ENCODE data around the gene RAPGEF1.

DNA sequence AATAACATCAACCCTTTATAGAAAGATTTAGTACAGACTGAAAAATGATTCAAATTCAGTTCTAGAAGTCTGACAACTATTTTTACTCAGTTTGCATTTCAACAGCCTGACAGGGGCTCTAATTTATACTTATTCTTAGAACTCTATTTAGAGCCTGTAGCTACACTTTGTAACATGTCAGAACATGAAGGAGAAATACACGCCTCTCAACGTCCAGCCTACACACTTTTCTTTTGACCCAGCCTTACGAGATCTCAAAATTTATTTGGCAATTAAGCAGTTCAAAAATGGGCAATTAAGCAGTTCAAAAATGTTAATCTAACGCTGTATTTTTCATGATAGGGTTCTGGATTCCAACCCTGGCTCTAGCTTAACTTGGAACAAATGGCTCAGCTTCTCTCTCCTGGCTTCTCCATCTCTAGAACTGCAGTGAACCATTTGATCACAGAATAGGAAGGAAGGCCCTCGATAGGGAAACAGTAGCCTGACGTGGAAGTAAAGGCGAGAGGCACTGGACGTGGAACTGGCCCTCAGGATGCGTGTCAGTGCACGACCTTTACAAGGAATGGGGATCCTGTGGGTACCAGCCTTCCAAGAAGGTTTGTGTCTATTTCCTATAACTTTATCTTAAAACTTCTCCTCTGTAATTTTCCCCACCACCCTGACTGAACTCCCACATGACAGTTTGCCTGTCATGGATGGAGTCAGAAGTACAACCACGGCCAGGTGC, 128.1 kb downstream of the RAPGEF1 start:
- no peak for TF ChIP-seq ZNF274 (IDR thresholded peaks at IDR 0.05; ENCODE audit: low read depth, low read length)
- TF ChIP-seq SUZ12 (IDR thresholded peaks at IDR 0.05; ENCODE audit: extremely low read depth, insufficient read depth, insufficient read length), result no peak
- no peak for TF ChIP-seq YY1 (IDR thresholded peaks at IDR 0.05; ENCODE audit: insufficient read depth, insufficient read length)

Measured in NT2/D1 (cell line).